Activated CD8-positive, alpha-beta memory T cell treated with anti-CD3 and anti-CD28 coated beads for 48 hours (primary cell): Measurements from ENCODE around the gene BCKDK.
"Not testable (repeated sequence)": the region's sequence is repeated elsewhere in the genome, so short reads cannot be mapped to it uniquely, and the experiment has no call there.

ENCODE experiments used
- DNase-seq, 3 experiments: peaks; one replicate each; pipeline ENCODE4 v3.0.0-alpha.2; 2020; ENCODE audit warnings: low read depth in 2 of 3, low spot score in 2 of 3

Gene BCKDK

GRCh38 chr16:31094424-31095120 lies 13.6 kb upstream of the BCKDK start, which contains the start of gene VKORC1:
Gene VKORC1 (minus strand): TSS chr16:31094797. CDS start chr16:31094729, 68 bp downstream.
- DNase-seq: peak; percentile 67 to 79 (median 74)

DNA sequence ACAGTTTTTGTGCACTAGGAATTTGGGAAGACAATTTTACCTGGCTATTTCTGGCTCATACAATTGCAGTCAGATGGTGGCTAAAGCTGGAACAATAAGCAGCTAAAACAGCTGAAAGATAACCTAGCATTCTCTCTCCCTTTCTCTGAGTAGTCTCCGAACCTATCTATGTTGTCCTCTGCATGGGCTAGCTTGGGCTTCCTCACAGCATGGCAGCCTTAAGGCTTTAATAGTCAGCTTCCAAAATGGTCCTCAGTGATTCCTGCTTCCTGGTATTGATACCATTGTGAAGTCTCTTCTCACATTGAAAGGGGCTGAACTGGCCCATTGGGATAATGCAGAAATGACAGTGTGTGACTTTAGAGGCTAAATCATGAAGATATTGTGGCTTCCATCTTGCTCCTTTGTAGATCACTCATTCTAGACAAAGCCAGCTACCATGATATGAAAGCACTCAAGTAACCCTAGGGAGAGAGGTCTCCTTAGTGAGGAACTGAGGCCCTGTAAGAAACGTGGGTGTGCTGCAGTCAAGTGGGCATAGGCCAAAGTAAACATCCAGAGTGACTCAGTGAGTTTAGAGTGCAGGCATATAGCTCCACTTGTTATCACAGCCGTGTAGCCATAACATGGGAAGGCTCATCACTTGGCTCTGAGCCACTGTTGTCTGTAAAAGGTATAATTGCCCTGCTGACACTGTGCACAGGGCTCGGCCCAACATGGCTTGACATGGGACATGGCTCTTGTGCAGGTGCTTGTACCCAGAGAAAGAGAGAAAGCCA lies 8.1 kb upstream of the BCKDK start:
- DNase-seq: no peak

DNA sequence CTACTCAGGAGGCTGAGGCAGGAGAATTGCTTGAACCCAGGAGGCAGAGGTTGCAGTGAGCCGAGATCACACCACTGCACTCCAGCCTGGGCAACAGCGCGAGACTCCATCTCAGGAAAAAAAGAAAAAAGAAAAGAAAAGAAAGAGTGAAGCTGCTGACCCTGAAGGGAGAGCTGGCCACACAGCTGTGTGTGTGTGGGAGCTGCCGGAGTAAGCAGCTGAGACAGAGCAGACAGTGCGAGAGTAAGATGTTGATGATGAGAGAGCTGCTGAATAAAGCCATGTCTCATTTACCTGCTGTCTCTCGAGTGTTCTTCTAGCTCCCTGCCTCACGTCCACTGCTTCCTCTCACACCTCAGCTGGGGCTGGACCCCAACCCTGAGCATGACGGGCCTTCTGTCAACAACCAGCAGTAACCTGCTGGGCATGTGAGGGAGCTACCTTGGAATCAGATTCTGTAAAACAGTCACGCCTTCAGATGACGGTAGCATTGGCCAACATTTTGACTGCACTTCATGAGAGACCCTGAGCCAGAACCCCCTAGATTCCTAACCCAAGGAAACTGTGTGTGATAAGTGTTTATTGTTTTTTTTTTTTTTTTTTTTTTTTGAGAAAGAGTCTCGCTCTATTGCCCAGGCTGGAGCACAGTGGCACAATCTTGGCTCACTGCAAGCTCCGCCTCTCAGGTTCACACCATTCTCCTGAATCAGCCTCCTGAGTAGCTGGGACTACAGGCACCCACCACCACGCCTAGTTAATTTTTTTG lies 7.1 kb upstream of the BCKDK start:
- DNase-seq: not testable (repeated sequence)

DNA sequence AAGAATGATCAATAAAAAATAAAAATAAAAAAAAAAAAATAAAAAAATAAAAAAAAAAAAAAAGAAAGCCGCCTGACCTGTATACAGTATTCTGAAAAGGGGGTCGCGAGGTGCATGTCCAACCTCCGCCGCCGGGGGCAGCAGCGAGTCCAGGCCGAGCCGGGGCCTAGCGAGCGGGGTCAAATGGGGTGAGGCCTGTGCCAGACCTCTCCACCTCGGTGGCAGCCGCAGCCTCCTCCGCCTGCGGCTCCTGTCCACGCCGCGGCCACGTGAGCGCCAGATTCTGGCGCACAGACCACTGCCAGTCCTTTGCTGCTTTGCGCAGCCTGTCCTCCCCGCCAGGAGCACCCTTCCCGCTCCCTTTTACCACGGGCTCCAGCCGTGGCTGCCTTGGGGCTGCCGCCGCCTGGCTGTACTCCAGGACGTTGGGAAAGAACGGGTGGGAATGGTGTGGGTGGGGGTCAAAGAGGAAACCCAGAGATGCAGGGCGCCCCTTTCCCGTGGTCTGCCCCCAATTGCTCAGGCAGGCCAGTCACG lies 2.4 kb upstream of the BCKDK start:
- peak; percentile 75 to 95 (median 90) for DNase-seq

- DNase-seq: no peak
Measured at GRCh38 chr16:31106509-31107464, 1.4 kb upstream of the BCKDK start.

DNA sequence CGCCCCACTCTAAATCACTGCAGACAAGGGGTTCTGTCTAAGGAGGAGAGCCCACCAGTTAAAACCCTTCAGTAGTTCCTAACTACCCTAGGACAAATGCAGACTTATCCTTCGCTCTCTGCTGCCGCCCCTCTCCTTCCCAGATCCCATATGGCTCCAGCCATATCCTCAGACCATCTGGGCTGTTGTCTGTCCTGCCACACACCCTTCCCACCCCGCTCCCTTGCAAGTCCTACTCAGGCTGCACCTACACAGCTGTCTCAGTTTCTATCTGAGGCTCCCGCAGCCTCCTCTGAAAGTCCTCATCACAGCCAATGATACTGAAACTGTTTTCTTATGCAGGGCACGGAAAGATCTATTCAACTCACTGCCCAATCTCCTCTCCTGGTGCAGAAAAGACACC lies 720 bp upstream of the BCKDK start:
- DNase-seq: no peak

DNA sequence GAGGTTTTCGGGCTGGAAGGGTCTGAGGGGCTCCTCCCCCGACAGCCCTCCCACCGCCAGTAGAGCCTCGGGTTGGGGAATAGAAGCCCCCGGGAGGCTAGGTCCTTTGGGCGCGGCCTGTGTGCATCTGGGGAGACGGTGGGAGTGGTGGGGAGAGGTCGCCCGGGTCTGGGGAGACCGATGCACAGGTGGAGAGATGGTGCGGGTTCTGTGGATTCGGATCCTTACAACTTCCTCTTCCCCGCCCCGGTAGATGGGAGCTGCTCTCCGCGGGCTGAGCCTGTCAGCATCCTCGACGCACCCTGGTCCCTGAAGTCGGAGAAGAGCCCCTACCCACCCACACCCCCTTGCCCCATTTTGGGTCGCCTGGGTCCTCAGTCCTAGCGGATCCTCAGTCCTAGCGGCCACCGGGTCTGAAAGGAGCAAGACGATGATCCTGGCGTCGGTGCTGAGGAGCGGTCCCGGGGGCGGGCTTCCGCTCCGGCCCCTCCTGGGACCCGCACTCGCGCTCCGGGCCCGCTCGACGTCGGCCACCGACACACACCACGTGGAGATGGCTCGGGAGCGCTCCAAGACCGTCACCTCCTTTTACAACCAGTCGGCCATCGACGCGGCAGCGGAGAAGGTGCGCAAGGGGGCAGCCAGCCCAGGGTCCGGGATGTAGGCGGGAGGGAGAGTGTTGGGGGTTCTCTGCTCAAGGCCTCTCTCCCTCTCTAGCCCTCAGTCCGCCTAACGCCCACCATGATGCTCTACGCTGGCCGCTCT lies 790 bp downstream of the BCKDK start:
- no peak for DNase-seq

GRCh38 chr16:31109622-31110021 lies 1.4 kb downstream of the BCKDK start:
- DNase-seq: no peak

- DNase-seq: no peak
Measured at GRCh38 chr16:31110106-31111034, 2.2 kb downstream of the BCKDK start.

- no peak for DNase-seq
Measured at GRCh38 chr16:31111881-31112466, 3.8 kb downstream of the BCKDK start.

DNA sequence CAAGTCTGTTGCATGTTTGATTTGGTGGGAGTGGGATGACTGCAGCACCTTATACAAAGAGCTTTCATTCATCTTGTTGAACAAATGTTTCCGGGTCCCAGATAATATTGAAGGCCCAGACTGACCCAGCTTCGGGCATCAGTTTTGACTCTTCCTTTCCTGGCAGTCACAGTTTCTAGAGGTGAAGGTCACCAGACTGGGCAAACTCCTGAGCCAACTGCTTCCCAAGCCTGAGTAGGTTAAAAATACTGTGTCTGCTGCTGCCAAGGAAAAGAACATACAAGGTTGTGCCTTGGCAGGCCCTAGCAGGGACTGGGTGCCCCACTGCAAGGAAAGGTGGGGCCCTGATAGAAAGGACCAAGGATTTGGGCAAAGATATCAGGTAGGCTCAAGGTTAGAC lies 4.5 kb downstream of the BCKDK start:
- DNase-seq: no peak

GRCh38 chr16:31113121-31114120 lies 5.2 kb downstream of the BCKDK start:
- no peak for DNase-seq

GRCh38 chr16:31114468-31114867 lies 6.3 kb downstream of the BCKDK start:
- no peak for DNase-seq

GRCh38 chr16:31117384-31118222 lies 9.4 kb downstream of the BCKDK start, which contains the start of gene KAT8:
Gene KAT8 (plus strand): TSS chr16:31117664. CDS start chr16:31117682, 18 bp downstream.
- peak; percentile 89 to 92 (median 91) for DNase-seq

GRCh38 chr16:31118223-31119155 lies 10.3 kb downstream of the BCKDK start:
- no peak for DNase-seq
